Stimulated activated CD8-positive, alpha-beta memory T cell treated with anti-CD3 and anti-CD28 coated beads, Interleukin-4, amount 100 ng/mL, for 48 hours (primary cell): ENCODE results near the gene RNASET2.
A peak's percentile ranks its signal among the peaks of the same experiment; 100 is the strongest.

Experiments
- DNase-seq: peaks from one replicate; pipeline ENCODE4 v3.0.0-alpha.2; 2020

The RNASET2 gene

GRCh38 chr6:166944666-166945256 is 11.6 kb downstream of the RNASET2 start:
- DNase-seq = no peak

GRCh38 chr6:166942393-166943168 is 13.8 kb downstream of the RNASET2 start:
- DNase-seq = peak; percentile 66

GRCh38 chr6:166940643-166941068 is 15.7 kb downstream of the RNASET2 start:
- no peak for DNase-seq

- DNase-seq = no peak
These were observed 16.5 kb downstream of the RNASET2 start for GRCh38 chr6:166939894-166940293.

- no peak for DNase-seq
These were observed 17.0 kb downstream of the RNASET2 start for GRCh38 chr6:166939345-166939744.

- DNase-seq = no peak
These were observed 17.6 kb downstream of the RNASET2 start for GRCh38 chr6:166938704-166939103.

GRCh38 chr6:166938150-166938549 is 18.2 kb downstream of the RNASET2 start:
- DNase-seq = no peak

- DNase-seq = no peak
These were observed 18.6 kb downstream of the RNASET2 start for GRCh38 chr6:166937746-166938145.

GRCh38 chr6:166936079-166936787 is 20.1 kb downstream of the RNASET2 start:
- no peak for DNase-seq

- DNase-seq = no peak
These were observed 21.0 kb downstream of the RNASET2 start for GRCh38 chr6:166935353-166935752.

- no peak for DNase-seq
These were observed 22.2 kb downstream of the RNASET2 start for GRCh38 chr6:166934174-166934573.

- no peak for DNase-seq
These were observed 23.0 kb downstream of the RNASET2 start for GRCh38 chr6:166933396-166933795.

- no peak for DNase-seq
These were observed 23.7 kb downstream of the RNASET2 start for GRCh38 chr6:166932616-166933015.

- DNase-seq = no peak
These were observed 24.2 kb downstream of the RNASET2 start for GRCh38 chr6:166932116-166932515.

GRCh38 chr6:166931426-166931970 is 24.9 kb downstream of the RNASET2 start:
- DNase-seq = no peak

- no peak for DNase-seq
These were observed 25.9 kb downstream of the RNASET2 start for GRCh38 chr6:166930354-166930891.

- no peak for DNase-seq
These were observed 26.7 kb downstream of the RNASET2 start for GRCh38 chr6:166929542-166930189.

GRCh38 chr6:166928644-166929541 is 27.5 kb downstream of the RNASET2 start:
- DNase-seq = no peak

- DNase-seq = no peak
These were observed 28.3 kb downstream of the RNASET2 start for GRCh38 chr6:166927935-166928643.

- DNase-seq = no peak
These were observed 29.0 kb downstream of the RNASET2 start for GRCh38 chr6:166927240-166927934.
